Renal cortex interstitium (tissue), 3 donors: ENCODE results near the gene WSB1. TPM values are rescaled to one million over a fixed set of nuclear protein-coding genes. Genes with fewer than 3 reads are reported as not detected.

ENCODE experiments used
- polyA plus RNA-seq, 3 donors: library from polyadenylated mRNA; unstranded; fragments of 120-200 nt; gene quantifications; one replicate each; pipeline ENCODE4 v1.2.1, GENCODE V29; 2013; ENCODE audit not compliant: insufficient read length in 3 of 3

The WSB1 gene
- polyA plus RNA-seq, 3 donors = 210 to 500 (median 302) TPM

Other genes with a start within 250 kb of the WSB1 start
- 10 to 100 TPM; 45.5 to 90.5 (median 49.0) TPM for gene KSR1, start 162.3 kb downstream of the WSB1 start, polyA plus RNA-seq